ENCODE measurements around the gene PEX6. TPM values are rescaled to one million over a fixed set of nuclear protein-coding genes. Genes with fewer than 3 reads are reported as not detected.

Gene PEX6
- polyA plus RNA-seq, 1 of the 3 experiments (the other 2 are of a cell fraction), result 15.3 TPM

GRCh38 chr6:43020052-43020705 lies 41.2 kb upstream of the PEX6 start:
- H3K27me3 ChIP-seq (ENCODE audit: insufficient read depth), result no peaks in the 10 kb centered on the region
- H3F3A ChIP-seq (replicated peaks; ENCODE audit: insufficient read depth), result peaks cover 35% of the 10 kb centered on the region
- peaks cover 22% of the 10 kb centered on the region for H4K20me1 ChIP-seq (ENCODE audit: insufficient read depth)
- DNase-seq, result no peak
- TF ChIP-seq EZH2phosphoT487 (IDR thresholded peaks at IDR 0.05; ENCODE audit: borderline replicate concordance, low read depth) (no peak), RAD21 (IDR thresholded peaks at IDR 0.05; ENCODE audit: low read length) (no peak), PBX3 (IDR thresholded peaks at IDR 0.05) (no peak), CTCF (IDR thresholded peaks at IDR 0.05) (no peak), USF2 (IDR thresholded peaks at IDR 0.05; ENCODE audit: borderline replicate concordance, low read depth, low read length) (no peak), MAX (IDR thresholded peaks at IDR 0.05; ENCODE audit: low read depth) (no peak), GABPA (IDR thresholded peaks at IDR 0.05; ENCODE audit: low read depth) (no peak), NRF1 (IDR thresholded peaks at IDR 0.05; ENCODE audit: low read depth, low read length) (no peak), REST (IDR thresholded peaks at IDR 0.05; ENCODE audit: low read depth, low read length) (no peak), YY1 (IDR thresholded peaks at IDR 0.05; ENCODE audit: low read depth) (no peak)
- H3K36me3 ChIP-seq (replicated peaks in 1 of 2; ENCODE audit: control insufficient read depth in 1 of 2, insufficient read depth in 2 of 2, low read length in 1 of 2), result peaks cover 42 to 49% of the 10 kb centered on the region in 2 experiments
- H3K4me2 ChIP-seq, result no peak overlapping the region
- no peak overlapping the region for H2AFZ ChIP-seq (ENCODE audit: low read depth)
- H3K9me2 ChIP-seq, result no peaks in the 10 kb centered on the region
- POLR2A ChIA-PET, result interaction anchor here (0.9 to 1.8 kb wide), 4 partner anchors 13 to 35 kb away, joined by 3 to 8 read pairs (median 4); partner anchors contain the start of gene CUL7
- no peak overlapping the region for H3K27ac ChIP-seq (ENCODE audit: low read depth in 2 of 2, low read length in 1 of 2)
- H3K9me3 ChIP-seq, result no peaks in the 10 kb centered on the region
- H3K79me2 ChIP-seq (ENCODE audit: insufficient read depth), result peaks cover 74% of the 10 kb centered on the region
- H3K9ac ChIP-seq, result no peak overlapping the region
- H3K4me1 ChIP-seq (ENCODE audit: control insufficient read depth in 1 of 2, insufficient read depth in 2 of 2, low read depth in 1 of 2, low read length in 1 of 2), result peaks cover 12 to 33% of the 10 kb centered on the region in 2 experiments; a peak in 3 of 4 replicates
- WGBS (ENCODE audit: low lambda C conversion rate), result 97% methylated on average over 3 of the region's 3 CpGs
- no peak overlapping the region for H3K4me3 ChIP-seq (ENCODE audit: low read depth in 2 of 2, low read length in 1 of 2)
- CTCF ChIA-PET, result interaction anchor here (0.5 to 1.8 kb wide), 4 partner anchors 105 to 154 kb away, joined by 3 to 8 read pairs (median 3); no protein-coding TSS in a partner anchor

Data from SK-N-SH (cell line).